ENCODE results near the gene WAPL.

GRCh38 chr10:86415116-86415515, 106.5 kb downstream of the WAPL start:
- TF ChIP-seq EZH2 (IDR thresholded peaks at IDR 0.05): no peak
- TF ChIP-seq POLR2AphosphoS5 (IDR thresholded peaks at IDR 0.05; ENCODE audit: borderline replicate concordance, low read depth, low read length): no peak

All from SK-N-MC (cell line).